HepG2 (cell line): ENCODE results near the gene PRPSAP2. TPM values are rescaled to one million over a fixed set of nuclear protein-coding genes. Genes with fewer than 3 reads are reported as not detected.

Experiments
- ATAC-seq: fragments of 200-7000 bp; cut with Tn5 transposase; 3 replicates; pipeline ENCODE4 v1.9.1; 2020; ENCODE audit warnings: mild to moderate bottlenecking, moderate library complexity
- BruUV-seq: library from RNA; stranded (reverse); fragments of 400-500 nt; replicated peaks from 2 replicates; lab custom pipeline; 2021; lab: Mats Ljungman, UMichigan
- CTCF ChIA-PET: fragments of 300-600 bp; formaldehyde crosslinking; extraction: SDS; loops from one replicate; lab custom pipeline; 2021; ENCODE audit warnings: low total read pairs, inconsistent platforms, low intra/inter-chr PET ratio; lab: Yijun Ruan, JAX
- POLR2A ChIA-PET: fragments of 350-600 bp; sonication (Branson Sonifier 250); formaldehyde crosslinking; loops from one replicate; lab custom pipeline; 2020; ENCODE audit warnings: antibody characterized with exemption, inconsistent platforms; lab: Yijun Ruan, JAX
- DNase-seq: peaks from one replicate; pipeline ENCODE4 v3.0.0-alpha.2; 2015; ENCODE audit warnings: low spot score
- FAIRE-seq: peaks from 3 replicates; lab custom pipeline; 2011; peaks lifted over from hg19 to GRCh38; lab: Jason Lieb, UNC
- H2AFZ ChIP-seq: one replicate; pipeline ENCODE4 v1.6.1; 2011; ENCODE audit warnings: low read length, inconsistent platforms
- H3K27ac ChIP-seq: fragments of 300-600 bp; 3 replicates; pipeline ENCODE4 v1.8.0; 2011; ENCODE audit warnings: mixed run types, mild to moderate bottlenecking, mixed read lengths, low read length, inconsistent platforms; ENCODE audit not compliant: insufficient read depth; ENCODE audit errors: extremely low read length
- H3K27me3 ChIP-seq, 2 experiments: fragments of 200-600 bp in 1 of 2; 2 replicates in 1 of 2; 3 replicates in 1 of 2; pipeline versions ENCODE4 v1.6.0 to v1.8.0; 2011; ENCODE audit warnings: low read length in 2 of 2, mild to moderate bottlenecking in 2 of 2, moderate library complexity in 2 of 2, inconsistent platforms in 1 of 2; ENCODE audit not compliant: insufficient read depth in 2 of 2, control insufficient read depth in 1 of 2
- H3K36me3 ChIP-seq, 2 experiments: fragments of 200-600 bp in 1 of 2; replicated peaks in 1 of 2; 2 replicates in 1 of 2; 3 replicates in 1 of 2; pipeline versions ENCODE4 v1.5.1 to v1.8.0; 2011; ENCODE audit warnings: low read length in 2 of 2, inconsistent platforms in 1 of 2; ENCODE audit not compliant: insufficient read depth in 2 of 2, control insufficient read depth in 1 of 2
- H3K4me1 ChIP-seq: 2 replicates; pipeline ENCODE4 v1.5.1; 2012; ENCODE audit warnings: low read length, inconsistent platforms; ENCODE audit not compliant: insufficient read depth
- H3K4me2 ChIP-seq: 2 replicates; pipeline ENCODE4 v1.6.0; 2011; ENCODE audit warnings: low read depth, low read length, inconsistent platforms
- H3K4me3 ChIP-seq, 3 experiments: fragments of 200-600 bp in 1 of 3; sonication (generic), shearing (Covaris generic) in 1 of 3; replicated peaks in 1 of 3; 2 replicates each; pipeline ENCODE4 v1.5.1; 2011 to 2016; ENCODE audit warnings: low read length in 3 of 3, inconsistent platforms in 2 of 3, low read depth in 2 of 3, mild to moderate bottlenecking in 2 of 3, control low read depth in 1 of 3, mixed read lengths in 1 of 3; ENCODE audit not compliant: insufficient read depth in 1 of 3
- H3K79me2 ChIP-seq: one replicate; pipeline ENCODE4 v1.6.1; 2011; ENCODE audit warnings: low read length, inconsistent platforms; ENCODE audit not compliant: insufficient read depth
- H3K9ac ChIP-seq: 2 replicates; pipeline ENCODE4 v1.6.0; 2011; ENCODE audit warnings: mild to moderate bottlenecking, low read depth, low read length, inconsistent platforms; ENCODE audit not compliant: insufficient read depth
- H3K9me3 ChIP-seq: 2 replicates; pipeline ENCODE4 v1.5.1; 2012; ENCODE audit warnings: mild to moderate bottlenecking, low read length
- H4K20me1 ChIP-seq: 2 replicates; pipeline ENCODE4 v1.6.0; 2011; ENCODE audit warnings: inconsistent platforms, mild to moderate bottlenecking, low read length, moderate library complexity; ENCODE audit not compliant: insufficient read depth
- CEBPG ChIP-seq: IDR thresholded peaks from 2 replicates; pipeline ENCODE4 v1.6.1; 2016
- MAX ChIP-seq: IDR thresholded peaks from 2 replicates; pipeline ENCODE4 v1.6.1; 2012; ENCODE audit warnings: inconsistent platforms
- STAG1 ChIP-seq: sonication (generic); formaldehyde crosslinking; IDR thresholded peaks from 2 replicates; pipeline ENCODE4 v1.4.0; 2020; ENCODE audit warnings: missing genetic modification reagents
- ZFX ChIP-seq: sonication (generic); formaldehyde crosslinking; IDR thresholded peaks from 2 replicates; pipeline ENCODE4 v1.4.0; 2020; ENCODE audit warnings: mild to moderate bottlenecking, low read depth, missing genetic modification reagents, moderate library complexity
- ZNF678 ChIP-seq: sonication (generic); formaldehyde crosslinking; IDR thresholded peaks from 2 replicates; pipeline ENCODE4 v1.4.0; 2020; ENCODE audit warnings: mild to moderate bottlenecking, missing genetic modification reagents
- WGBS: methylation state at CpG from one replicate; pipeline ENCODE4 v1.1.6; 2017; ENCODE audit warnings: low lambda C conversion rate; 5-methylcytosine and 5-hydroxymethylcytosine counted together
- in situ Hi-C: cut with HindIII; loops from 2 replicates; pipeline ENCODE4 v1.10.0; 2017; ENCODE audit warnings: low pct_unique_long_range_greater_than_20kb; ENCODE audit not compliant: extremely low pct_ligation_motif_present
- intact Hi-C: fragments of 100-400 bp; cut with micrococcal nuclease; formaldehyde crosslinking; loops from one replicate; pipeline ENCODE4 v1.10.0; 2022; ENCODE audit not compliant: unreplicated experiment
- polyA plus RNA-seq, 8 experiments: library from polyadenylated mRNA; depleted of rRNA in 3 of 8; stranded (reverse) in 7 of 8; unstranded in 1 of 8; fragments of >200 nt; fragmentation: Illumina TruSeq in 4 of 8; extraction: Trizol in 4 of 8; gene quantifications; 2 replicates each; pipeline versions ENCODE4 v1.2.1 to v1.2.3, GENCODE V29; 2011 to 2016; ENCODE audit warnings: low read depth in 4 of 8, missing spikeins in 1 of 8, mixed read lengths in 1 of 8; ENCODE audit not compliant: insufficient read depth in 1 of 8
- total RNA-seq, 5 experiments: library from RNA; depleted of rRNA; stranded (reverse); fragments of >200 nt; fragmentation: Illumina TruSeq; extraction: Trizol; gene quantifications; 2 replicates each; pipeline ENCODE4 v1.2.3, GENCODE V29; 2016; ENCODE audit warnings: low read depth in 1 of 5

Gene PRPSAP2
- total and polyA plus RNA-seq, 2 of the 13 experiments (the other 11 are each of a cell fraction or from before 2014, with no cell fraction given) = 34.0 to 58.9 TPM

GRCh38 chr17:18960803-18961511 lies 103.0 kb downstream of the PRPSAP2 start (continued):
- TF ChIP-seq MAX (peak; percentile 58; the same call in 1 of the 2 replicates), STAG1 (peak; percentile 99)

GRCh38 chr17:18961634-18962493 lies 103.9 kb downstream of the PRPSAP2 start:
- peaks cover 40% of the 10 kb centered on the region for H3K4me1 ChIP-seq
- peaks cover 4 to 30% of the 10 kb centered on the region in 2 experiments; a peak in 2 of 5 replicates for H3K27me3 ChIP-seq
- WGBS = 54% methylated on average over 15 of the region's 16 CpGs
- in situ Hi-C loops = no loop called here
- H3K9me3 ChIP-seq = no peaks in the 10 kb centered on the region
- DNase-seq = no peak
- H3K4me2 ChIP-seq = peak overlapping the region; percentile 44; the same call in 1 of the 2 replicates
- CTCF ChIA-PET = interaction anchor here (1.2 kb wide), 1 partner anchor 336 kb away, joined by 4 read pairs; no protein-coding TSS in a partner anchor
- H3K27ac ChIP-seq = no peak overlapping the region
- H4K20me1 ChIP-seq = no peaks in the 10 kb centered on the region
- FAIRE-seq = no peak
- peak overlapping the region in 1 of 3 experiments; percentile 27; a peak in 1 of 6 replicates for H3K4me3 ChIP-seq
- no TSS peak for BruUV-seq
- intact Hi-C loops = no loop called here
- H3K9ac ChIP-seq = no peak overlapping the region
- no peaks in the 10 kb centered on the region for H3K36me3 ChIP-seq
- H2AFZ ChIP-seq = no peak overlapping the region
- no peak; the same call in 2 of the 3 replicates for ATAC-seq
- TF ChIP-seq ZFX = 0 out of 2 replicates have a peak, but pooled peaks have one; percentile 18
- TF ChIP-seq ZNF678 (CRISPR knock-in tag) = no peak
- no peak for TF ChIP-seq CEBPG
- POLR2A ChIA-PET = interaction anchor here (1.2 to 1.3 kb wide), 2 partner anchors 20 to 42 kb away, joined by 5 read pairs; partner anchors contain the start of gene FAM83G
- no peaks in the 10 kb centered on the region for H3K79me2 ChIP-seq
